Caco-2 (cell line): ENCODE measurements around the gene IGFBP2. TPM values are rescaled to one million over a fixed set of nuclear protein-coding genes. Genes with fewer than 3 reads are reported as not detected.

Experiments
- BruUV-seq: library from RNA; stranded (reverse); fragments of 400-500 nt; replicated peaks from 2 replicates; lab custom pipeline; 2021; lab: Mats Ljungman, UMichigan
- CTCF ChIA-PET: fragments of 300-600 bp; sonication (Branson Sonifier 250); formaldehyde crosslinking; loops from one replicate; lab custom pipeline; 2022; ENCODE audit warnings: antibody characterized with exemption; lab: Charles Lee
- POLR2A ChIA-PET: fragments of 300-600 bp; sonication (Branson Sonifier 250); formaldehyde crosslinking; loops from one replicate; lab custom pipeline; 2022; ENCODE audit warnings: antibody characterized with exemption; lab: Charles Lee
- DNase-seq, 2 experiments: peaks; one replicate each; pipeline versions ENCODE4 v3.0.0 to v3.0.0-alpha.2; 2020 to 2022
- H3K27me3 ChIP-seq: replicated peaks from 2 replicates; pipeline ENCODE4 v1.6.0; 2011; ENCODE audit warnings: low read length; ENCODE audit not compliant: control insufficient read depth, insufficient read depth
- H3K36me3 ChIP-seq: 2 replicates; pipeline ENCODE4 v1.5.1; 2011; ENCODE audit warnings: low read length; ENCODE audit not compliant: control insufficient read depth, insufficient read depth
- H3K4me1 ChIP-seq: fragments of 250-450 bp; sonication (Bioruptor Pico); 2 replicates; pipeline ENCODE4 v1.5.1; 2020; ENCODE audit warnings: mild to moderate bottlenecking
- H3K4me3 ChIP-seq: 2 replicates; pipeline ENCODE4 v1.5.1; 2011; ENCODE audit warnings: low read depth, mild to moderate bottlenecking, control low read depth, low read length
- H3K9me3 ChIP-seq: fragments of 250-450 bp; sonication (Bioruptor Pico); 2 replicates; pipeline ENCODE4 v1.5.1; 2020; ENCODE audit warnings: mild to moderate bottlenecking, moderate library complexity
- H3K27ac Mint-ChIP-seq: one replicate; pipeline ENCODE4 v1.8.0; 2022; ENCODE audit warnings: mixed read lengths; ENCODE audit not compliant: unreplicated experiment
- H3K27me3 Mint-ChIP-seq: one replicate; pipeline ENCODE4 v1.8.0; 2022; ENCODE audit warnings: mixed read lengths; ENCODE audit not compliant: insufficient read depth, unreplicated experiment
- H3K36me3 Mint-ChIP-seq: one replicate; pipeline ENCODE4 v1.8.0; 2022; ENCODE audit warnings: mild to moderate bottlenecking, mixed read lengths; ENCODE audit not compliant: insufficient read depth, unreplicated experiment
- H3K4me1 Mint-ChIP-seq: one replicate; pipeline ENCODE4 v1.8.0; 2022; ENCODE audit warnings: low read depth, mixed read lengths; ENCODE audit not compliant: unreplicated experiment
- H3K4me3 Mint-ChIP-seq: one replicate; pipeline ENCODE4 v1.8.0; 2022; ENCODE audit warnings: mild to moderate bottlenecking, moderate library complexity, mixed read lengths; ENCODE audit not compliant: unreplicated experiment
- H3K9me3 Mint-ChIP-seq: one replicate; pipeline ENCODE4 v1.8.0; 2022; ENCODE audit warnings: mixed read lengths; ENCODE audit not compliant: unreplicated experiment
- CTCF ChIP-seq, 2 experiments: fragments of 200-600 bp in 1 of 2; IDR thresholded peaks; 1 replicate in 1 of 2; 2 replicates in 1 of 2; pipeline versions ENCODE4 v1.5.1 to v1.8.0; 2011 to 2022; ENCODE audit warnings: antibody characterized with exemption in 1 of 2, control low read depth in 1 of 2, inconsistent platforms in 1 of 2, low read depth in 1 of 2, low read length in 1 of 2, mild to moderate bottlenecking in 1 of 2, moderate library complexity in 1 of 2; ENCODE audit not compliant: insufficient read depth in 1 of 2, severe bottlenecking in 1 of 2, unreplicated experiment in 1 of 2
- intact Hi-C: fragments of 100-400 bp; cut with micrococcal nuclease; formaldehyde crosslinking; loops from one replicate; pipeline ENCODE4 v1.10.0; 2022; ENCODE audit not compliant: unreplicated experiment
- total RNA-seq: library from RNA; stranded (reverse); gene quantifications from 2 replicates; pipeline ENCODE4 v1.2.3, GENCODE V29; 2022

The IGFBP2 gene
- total RNA-seq, 1 experiment from 2014 or later, result 6.6 TPM

DNA sequence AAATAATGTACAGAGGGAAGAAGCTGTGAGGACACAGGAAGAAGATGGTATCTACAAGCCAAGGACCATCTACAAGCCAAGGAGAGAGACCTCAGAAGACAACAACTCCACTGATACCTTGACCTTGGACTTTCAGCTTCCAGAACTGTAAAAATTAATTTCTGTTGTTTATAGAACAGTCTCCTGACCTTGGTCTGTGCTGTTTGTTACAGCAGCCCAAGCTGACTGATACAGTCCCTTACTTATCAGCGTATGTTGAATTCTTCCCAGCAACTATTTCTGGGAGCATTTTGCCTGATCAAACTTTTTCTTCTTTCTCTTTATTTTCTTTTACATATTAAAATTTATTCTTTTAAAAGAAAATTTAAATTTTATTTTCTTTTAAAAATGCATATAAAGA lies 47.8 kb upstream of the IGFBP2 start:
- Histone ChIP-seq H3K4me1 (no peaks in the 10 kb centered on the region), H3K9me3 (no peaks in the 10 kb centered on the region), H3K4me3 (no peak overlapping the region), H3K27me3 (no peaks in the 10 kb centered on the region), H3K36me3 (no peaks in the 10 kb centered on the region)
- Mint-ChIP-seq H3K36me3 (no peaks in the 10 kb centered on the region), H3K9me3 (no peaks in the 10 kb centered on the region), H3K4me3 (no peak overlapping the region), H3K27me3 (peaks cover 25% of the 10 kb centered on the region), H3K27ac (no peak overlapping the region), H3K4me1 (no peaks in the 10 kb centered on the region)
- ChIA-PET POLR2A (no interaction called here), CTCF (no interaction called here)
- no peak for TF ChIP-seq CTCF (IDR thresholded peaks at IDR 0.05; ENCODE audit: insufficient read depth in 1 of 2, low read depth in 1 of 2, low read length in 1 of 2, severe bottlenecking in 1 of 2, unreplicated experiment in 1 of 2)
- no peak for DNase-seq
- intact Hi-C loops, result no loop called here
- no TSS peak for BruUV-seq

- Histone ChIP-seq H3K4me3 (no peak overlapping the region), H3K4me1 (no peaks in the 10 kb centered on the region), H3K9me3 (no peaks in the 10 kb centered on the region), H3K36me3 (no peaks in the 10 kb centered on the region), H3K27me3 (no peaks in the 10 kb centered on the region; the same call in 1 of the 2 replicates)
- POLR2A ChIA-PET, result no interaction called here
- Mint-ChIP-seq H3K4me3 (no peak overlapping the region), H3K4me1 (no peaks in the 10 kb centered on the region), H3K36me3 (no peaks in the 10 kb centered on the region), H3K27me3 (peaks cover 12% of the 10 kb centered on the region), H3K27ac (no peak overlapping the region), H3K9me3 (no peaks in the 10 kb centered on the region)
- BruUV-seq, result no TSS peak
- intact Hi-C loops, result no loop called here
- no peak for DNase-seq
- CTCF ChIA-PET, result no interaction called here
- no peak for TF ChIP-seq CTCF (IDR thresholded peaks at IDR 0.05; ENCODE audit: insufficient read depth in 1 of 2, low read depth in 1 of 2, low read length in 1 of 2, severe bottlenecking in 1 of 2, unreplicated experiment in 1 of 2)
Measured at GRCh38 chr2:216588861-216589710, 44.1 kb upstream of the IGFBP2 start.

GRCh38 chr2:216589791-216590190 lies 43.4 kb upstream of the IGFBP2 start:
- no peaks in the 10 kb centered on the region for H3K9me3 Mint-ChIP-seq
- H3K27ac Mint-ChIP-seq, result no peak overlapping the region
- Histone ChIP-seq H3K4me3 (no peak overlapping the region), H3K36me3 (no peaks in the 10 kb centered on the region), H3K27me3 (no peaks in the 10 kb centered on the region; the same call in 1 of the 2 replicates), H3K9me3 (no peaks in the 10 kb centered on the region), H3K4me1 (no peaks in the 10 kb centered on the region)
- ChIA-PET CTCF (interaction anchor here (1.5 kb wide), 1 partner anchor 70 kb away, joined by 4 read pairs; no protein-coding TSS in a partner anchor), POLR2A (no interaction called here)
- H3K4me3 Mint-ChIP-seq, result no peak overlapping the region
- no TSS peak for BruUV-seq
- H3K36me3 Mint-ChIP-seq, result no peaks in the 10 kb centered on the region
- H3K4me1 Mint-ChIP-seq, result no peaks in the 10 kb centered on the region
- no peak for TF ChIP-seq CTCF (IDR thresholded peaks at IDR 0.05; ENCODE audit: insufficient read depth in 1 of 2, low read depth in 1 of 2, low read length in 1 of 2, severe bottlenecking in 1 of 2, unreplicated experiment in 1 of 2)
- peaks cover 8% of the 10 kb centered on the region for H3K27me3 Mint-ChIP-seq
- intact Hi-C loops, result no loop called here
- DNase-seq, result no peak
